ENCODE results near the gene TGFB1. TPM values are rescaled to one million over a fixed set of nuclear protein-coding genes. Genes with fewer than 3 reads are reported as not detected.

Gene TGFB1
- total RNA-seq (2022; extraction: Qiagen RNA extraction; ENCODE audit: low read depth), result 125 to 172 TPM (median 143 TPM) in 5 replicates

DNA sequence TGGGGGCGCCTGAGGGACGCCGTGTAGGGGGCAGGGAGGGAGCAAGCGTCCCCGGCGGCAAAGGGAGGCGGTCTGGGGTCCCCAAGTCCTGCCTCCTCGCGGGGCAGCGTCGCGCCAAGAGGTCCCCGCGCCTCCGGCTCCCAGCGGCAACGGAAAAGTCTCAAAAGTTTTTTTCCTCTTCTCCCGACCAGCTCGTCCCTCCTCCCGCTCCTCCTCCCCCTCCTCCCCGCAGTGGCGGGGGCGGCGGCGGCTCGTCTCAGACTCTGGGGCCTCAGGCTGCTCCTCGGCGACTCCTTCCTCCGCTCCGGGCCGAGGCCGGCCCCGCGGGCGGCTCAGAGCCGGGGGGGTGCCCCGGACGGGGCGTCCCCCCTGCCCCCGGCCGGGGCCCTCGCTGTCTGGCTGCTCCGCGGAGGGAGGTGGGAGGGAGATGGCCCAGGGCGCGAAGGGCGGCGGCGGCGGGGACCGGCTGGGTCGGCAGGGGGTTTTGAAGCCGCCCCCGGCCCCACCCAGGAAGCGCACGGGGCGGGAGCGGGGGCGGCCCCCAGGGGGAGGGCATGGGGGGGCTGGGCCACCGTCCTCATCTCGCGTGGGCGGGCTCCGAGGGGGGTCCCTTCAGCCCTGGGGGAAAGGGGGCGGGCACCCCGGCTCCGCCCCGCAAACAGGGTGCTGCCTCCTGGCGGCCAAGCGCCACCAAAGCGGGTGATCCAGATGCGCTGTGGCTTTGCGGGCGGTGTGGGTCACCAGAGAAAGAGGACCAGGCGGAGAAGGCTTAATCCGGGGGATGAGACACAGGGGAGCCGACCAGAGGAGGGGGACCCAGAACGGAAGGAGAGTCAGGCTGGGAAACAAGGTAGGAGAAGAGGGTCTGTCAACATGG lies at the start of gene TGFB1:
Gene TGFB1, minus strand, starts transcription at position 457 of the 877 bp plus-strand sequence. CDS start 878 bp downstream, outside the sequence.

DNA sequence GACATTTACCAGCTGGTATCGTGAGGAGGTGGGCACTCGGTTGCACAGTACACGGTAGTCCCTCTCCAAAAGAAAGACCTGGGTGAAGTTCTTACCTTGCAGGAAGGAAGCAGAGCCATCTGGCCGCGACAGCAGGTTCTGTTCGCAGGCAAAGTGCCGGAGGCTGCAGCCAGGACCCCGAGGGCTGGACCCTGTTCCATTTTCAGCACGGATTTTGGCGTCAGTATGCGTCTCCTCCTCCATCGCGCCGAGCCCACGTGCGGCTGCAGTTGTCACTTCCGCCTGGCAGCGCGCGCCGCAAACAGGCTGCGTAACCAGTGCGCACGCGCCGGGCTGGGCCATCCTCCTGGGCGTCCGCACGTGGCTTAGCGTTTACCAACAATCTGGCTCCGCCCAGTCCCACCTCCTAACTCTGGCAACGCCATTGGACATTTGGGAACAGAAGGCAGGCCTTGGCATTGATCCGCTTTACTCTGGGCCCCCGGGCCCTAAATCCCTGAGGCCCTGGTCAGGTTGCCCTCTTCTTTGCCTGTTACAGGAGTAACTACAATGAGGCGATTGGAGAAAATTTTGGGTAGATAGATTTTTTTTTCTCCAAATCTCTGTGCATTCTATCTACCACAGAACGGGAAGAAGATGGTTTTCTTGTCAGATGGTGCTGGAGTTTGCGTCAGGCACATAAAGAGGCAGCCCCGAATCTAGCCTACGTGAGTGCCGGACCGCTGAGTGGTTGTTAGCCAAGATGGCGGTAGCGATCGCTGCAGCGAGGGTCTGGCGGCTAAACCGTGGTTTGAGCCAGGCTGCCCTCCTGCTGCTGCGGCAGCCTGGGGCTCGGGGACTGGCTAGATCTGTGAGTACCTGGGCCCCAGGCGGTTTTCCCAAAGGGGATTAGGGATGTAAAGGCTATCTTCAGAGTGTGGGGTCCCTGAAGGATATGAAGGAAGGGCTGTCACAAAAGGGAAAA lies 43.6 kb upstream of the TGFB1 start, which contains the start of the genes BCKDHA and EXOSC5:
Gene BCKDHA, plus strand, starts transcription at position 733 of the 964 bp plus-strand sequence. Its CDS starts 10 bp downstream, at position 743.
Gene EXOSC5, minus strand, starts transcription at position 274 of the 964 bp plus-strand sequence. Its CDS starts 31 bp downstream, at position 243.

DNA sequence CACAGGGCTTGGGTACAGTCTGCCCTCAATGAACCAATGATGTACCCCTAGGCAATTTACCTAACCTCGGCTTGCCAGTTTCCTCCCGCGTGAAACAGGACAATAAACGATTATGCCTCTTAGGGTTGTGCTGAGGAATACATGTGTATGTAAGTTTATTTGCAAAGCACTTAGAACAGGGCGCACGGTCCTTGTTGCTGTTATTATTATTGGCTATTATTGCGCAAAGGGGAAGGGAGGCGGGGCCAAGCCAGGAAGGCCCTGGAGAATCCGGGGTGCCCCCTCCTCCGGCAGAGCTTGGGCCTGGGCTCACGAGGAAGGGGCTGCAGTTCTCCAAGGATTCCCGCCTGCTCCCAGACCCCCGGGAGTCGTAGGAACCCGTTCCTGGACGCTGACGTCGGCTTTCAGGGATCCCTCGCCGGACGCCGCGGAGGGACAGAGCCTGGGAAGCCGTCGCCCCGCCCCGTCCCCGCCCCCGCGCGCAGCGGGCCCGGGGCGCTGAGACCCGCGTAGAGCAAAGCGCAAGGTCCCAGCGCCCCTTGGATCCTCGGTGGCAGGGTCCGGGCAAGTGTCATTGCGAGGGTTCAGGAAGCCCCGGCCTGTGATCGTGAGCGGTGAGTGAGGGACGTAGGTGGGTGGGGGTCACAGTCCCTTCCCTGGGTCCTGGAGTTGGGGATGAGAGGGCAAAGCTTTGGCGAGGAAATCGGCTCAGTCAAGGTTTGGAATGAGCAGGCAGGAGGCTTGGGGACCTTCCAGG lies 22.7 kb upstream of the TGFB1 start, which contains the start of gene TMEM91:
Gene TMEM91, plus strand, starts transcription at position 293 of the 757 bp plus-strand sequence. CDS start 1,777 bp downstream, outside the sequence.

GRCh38 chr19:41363753-41364523 lies 10.2 kb upstream of the TGFB1 start, which contains the start of gene B9D2:
B9D2 (minus strand) TSS chr19:41364149; CDS start chr19:41363519, 630 bp downstream.

GRCh38 chr19:41310033-41310831 lies 43.5 kb downstream of the TGFB1 start, which contains the start of gene CCDC97:
CCDC97 (plus strand) TSS chr19:41310172; CDS start chr19:41310311, 139 bp downstream.

Other genes starting within 250 kb of the TGFB1 start
- not detected in 5 replicates for gene CYP2F1, start 239.5 kb downstream of the TGFB1 start, total RNA-seq (2022; extraction: Qiagen RNA extraction; ENCODE audit: low read depth)
- 25.7 to 32.0 TPM (median 28.7 TPM) in 5 replicates for gene CYP2S1, start 160.7 kb downstream of the TGFB1 start, total RNA-seq (2022; extraction: Qiagen RNA extraction; ENCODE audit: low read depth)
- gene AXL, start 134.7 kb downstream of the TGFB1 start, total RNA-seq (2022; extraction: Qiagen RNA extraction; ENCODE audit: low read depth), result 139 to 161 TPM (median 160 TPM) in 5 replicates
- gene HNRNPUL1, start 89.5 kb downstream of the TGFB1 start, total RNA-seq (2022; extraction: Qiagen RNA extraction; ENCODE audit: low read depth), result 312 to 351 TPM (median 317 TPM) in 5 replicates
- 33.4 to 46.6 TPM (median 39.1 TPM) in 5 replicates for gene CCDC97, start 43.8 kb downstream of the TGFB1 start, total RNA-seq (2022; extraction: Qiagen RNA extraction; ENCODE audit: low read depth)
- gene B9D2, start 10.2 kb upstream of the TGFB1 start, total RNA-seq (2022; extraction: Qiagen RNA extraction; ENCODE audit: low read depth), result 29.1 to 32.7 TPM (median 32.2 TPM) in 5 replicates
- 2.5 to 4.7 TPM (median 4.0 TPM) in 5 replicates for gene TMEM91, start 22.6 kb upstream of the TGFB1 start, total RNA-seq (2022; extraction: Qiagen RNA extraction; ENCODE audit: low read depth)
- gene EXOSC5, start 43.4 kb upstream of the TGFB1 start, total RNA-seq (2022; extraction: Qiagen RNA extraction; ENCODE audit: low read depth), result 85.7 to 104 TPM (median 93.2 TPM) in 5 replicates
- gene BCKDHA, start 43.9 kb upstream of the TGFB1 start, total RNA-seq (2022; extraction: Qiagen RNA extraction; ENCODE audit: low read depth), result 33.0 to 54.6 TPM (median 39.5 TPM) in 5 replicates
- 0.08 to 0.11 TPM (median 0.09 TPM) in 3 of 5 replicates, not detected in the others for gene B3GNT8, start 73.5 kb upstream of the TGFB1 start, total RNA-seq (2022; extraction: Qiagen RNA extraction; ENCODE audit: low read depth)
- gene DMAC2, start 86.0 kb upstream of the TGFB1 start, total RNA-seq (2022; extraction: Qiagen RNA extraction; ENCODE audit: low read depth), result 101 to 128 TPM (median 110 TPM) in 5 replicates
- gene ERICH4, start 89.2 kb upstream of the TGFB1 start, total RNA-seq (2022; extraction: Qiagen RNA extraction; ENCODE audit: low read depth), result not detected in 5 replicates
- gene CEACAM21, start 222.2 kb upstream of the TGFB1 start, total RNA-seq (2022; extraction: Qiagen RNA extraction; ENCODE audit: low read depth), result not detected in 5 replicates